ENCODE data around the gene DBH.
"Not testable (repeated sequence)": the region's sequence is repeated elsewhere in the genome, so short reads cannot be mapped to it uniquely, and the experiment has no call there.

Gene DBH

DNA sequence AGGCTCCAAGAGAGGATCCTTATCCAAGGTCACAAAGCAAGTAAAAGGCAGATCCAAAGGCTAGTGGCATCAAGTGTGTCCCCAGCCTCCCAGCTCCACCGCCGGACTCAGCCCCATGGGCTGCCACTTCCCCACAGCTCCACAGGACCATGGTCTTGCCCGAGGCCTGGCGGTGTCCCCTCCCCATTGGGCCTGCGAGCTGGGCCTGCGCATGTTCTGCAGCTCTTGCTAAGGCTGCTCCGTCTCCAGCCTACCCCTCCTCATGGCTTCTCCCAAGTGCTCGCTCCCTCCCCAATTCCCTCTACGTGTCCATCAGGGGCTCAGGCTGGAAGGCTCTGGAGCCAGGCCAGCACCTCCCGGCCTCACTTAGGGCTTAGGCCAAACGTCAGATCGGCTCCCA, 29.4 kb downstream of the DBH start:
- DNase-seq (ENCODE audit: low read depth), result no peak

DNA sequence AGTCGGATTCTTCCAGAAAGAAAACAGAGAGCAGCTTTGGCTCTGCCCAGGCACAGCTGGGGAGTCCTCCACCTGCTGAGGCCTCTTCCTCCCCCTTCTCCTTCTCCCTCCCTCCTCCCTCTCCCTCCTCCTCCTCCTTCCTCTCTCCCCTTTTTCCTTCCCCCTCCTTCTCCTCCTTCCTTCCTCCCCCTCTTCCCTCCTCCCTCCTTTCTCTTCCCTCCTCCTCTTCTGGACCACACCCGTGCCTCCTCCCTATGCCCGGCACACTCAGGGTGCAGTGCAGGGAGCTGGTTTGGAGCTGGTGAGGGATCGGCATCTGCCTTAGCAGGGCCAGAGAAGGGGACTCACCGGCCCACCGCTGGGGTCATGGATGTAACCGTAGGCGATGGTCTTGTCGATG, 30.2 kb downstream of the DBH start:
- no peak for DNase-seq (ENCODE audit: low read depth)

DNA sequence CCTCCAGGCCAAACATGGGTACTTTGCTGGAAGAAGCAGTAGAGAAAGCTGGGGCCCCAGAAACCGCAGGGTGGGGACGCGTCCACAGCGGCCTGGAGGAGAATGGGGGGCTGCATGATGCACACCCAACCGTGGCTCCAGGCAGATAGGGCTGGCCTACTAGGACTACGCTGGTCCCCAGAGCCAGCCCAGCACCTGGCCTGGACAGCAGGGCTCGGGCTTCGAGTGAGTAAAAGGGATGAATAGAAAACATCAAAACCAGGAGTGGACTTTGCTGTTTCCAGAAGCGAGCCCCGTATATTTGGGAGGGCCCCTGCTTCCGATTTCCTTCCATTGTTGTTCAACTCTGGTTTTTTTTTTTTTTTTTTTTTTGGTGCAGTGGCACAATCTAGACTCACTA, 30.7 kb downstream of the DBH start:
- DNase-seq (ENCODE audit: low read depth), result no peak

DNA sequence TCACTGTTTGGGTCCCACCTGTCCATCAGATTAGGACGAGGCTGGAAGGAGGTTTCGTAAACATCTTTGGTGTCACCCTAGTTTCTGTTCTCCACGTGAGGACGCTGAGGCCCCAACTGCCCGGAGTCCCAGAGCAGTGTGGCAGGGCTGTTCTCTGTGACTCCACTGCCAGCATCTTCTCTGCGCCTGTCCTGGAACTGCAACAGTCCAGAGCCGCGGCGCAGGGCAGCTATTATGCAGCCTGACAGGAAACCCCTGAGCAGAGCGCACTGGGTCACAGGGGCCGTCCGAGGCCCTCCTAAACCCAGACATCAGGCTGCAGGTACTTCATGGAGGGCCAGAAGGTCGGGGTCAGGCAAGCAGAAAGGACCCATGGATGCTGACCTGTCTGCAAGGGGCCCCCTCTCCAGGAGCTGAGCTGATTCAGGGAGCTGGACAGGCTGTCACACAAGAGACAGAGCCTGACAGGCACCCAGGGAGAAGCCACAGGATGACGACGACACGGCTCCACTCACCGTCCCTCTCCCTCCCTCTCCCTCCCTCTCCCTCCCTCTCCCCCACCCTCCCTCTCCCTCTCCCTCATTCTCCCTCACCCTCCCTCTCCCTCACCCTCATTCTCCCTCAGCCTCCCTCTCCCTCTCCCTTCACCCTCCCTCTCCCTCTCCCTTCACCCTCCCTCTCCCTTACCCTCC, 31.7 kb downstream of the DBH start:
- no peak for DNase-seq (ENCODE audit: low read depth)

DNA sequence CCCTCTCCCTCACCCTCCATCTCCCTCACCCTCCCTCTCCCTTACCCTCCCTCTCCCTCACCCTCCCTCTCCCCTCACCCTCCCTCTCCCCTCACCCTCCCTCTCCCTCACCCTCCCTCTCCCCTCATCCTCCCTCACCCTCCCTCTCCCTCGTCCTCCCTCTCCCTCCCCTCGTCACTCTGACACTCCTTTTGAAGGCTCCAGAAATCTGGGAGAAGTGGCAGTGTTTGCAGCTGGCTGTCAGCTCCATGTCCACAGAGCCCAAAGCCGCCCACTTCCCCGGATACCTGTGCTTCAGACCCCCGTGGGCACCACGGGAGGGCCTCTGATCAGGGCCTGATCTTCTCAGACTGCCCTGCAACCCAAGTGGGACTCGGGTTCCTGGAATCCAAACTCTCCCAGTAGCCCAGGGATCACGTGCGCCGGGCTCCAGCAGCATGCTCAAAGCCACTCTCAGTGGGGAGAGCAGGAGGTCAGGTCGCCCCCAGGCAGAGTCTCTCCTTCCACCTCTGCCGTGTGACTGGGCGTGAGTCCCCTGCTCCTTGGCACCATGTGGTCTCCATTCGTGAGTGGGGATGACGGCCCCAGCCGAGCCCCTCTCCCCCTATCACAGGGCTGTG, 33.1 kb downstream of the DBH start:
- DNase-seq (ENCODE audit: low read depth), result no peak

DNA sequence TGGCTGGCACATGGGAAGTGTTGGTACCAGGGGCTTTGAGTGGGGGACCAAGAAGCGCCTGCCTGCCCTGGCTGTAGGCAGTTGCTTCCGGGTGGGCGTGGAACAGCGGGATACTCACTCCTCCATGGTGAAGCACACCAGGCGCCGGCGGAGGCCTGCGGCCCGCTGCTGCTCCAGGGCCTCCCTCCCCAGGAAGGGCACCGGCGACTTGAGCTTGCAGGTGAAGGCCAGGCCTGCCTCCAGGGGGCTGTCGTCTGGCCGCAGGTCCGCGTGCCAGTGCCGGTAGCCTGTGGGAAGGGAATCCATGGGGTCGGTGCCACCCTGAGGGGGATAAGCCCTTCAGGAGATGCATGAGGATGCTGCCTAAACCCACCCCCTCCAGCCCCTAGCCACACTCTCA, 34.3 kb downstream of the DBH start:
- DNase-seq (ENCODE audit: low read depth), result no peak

DNA sequence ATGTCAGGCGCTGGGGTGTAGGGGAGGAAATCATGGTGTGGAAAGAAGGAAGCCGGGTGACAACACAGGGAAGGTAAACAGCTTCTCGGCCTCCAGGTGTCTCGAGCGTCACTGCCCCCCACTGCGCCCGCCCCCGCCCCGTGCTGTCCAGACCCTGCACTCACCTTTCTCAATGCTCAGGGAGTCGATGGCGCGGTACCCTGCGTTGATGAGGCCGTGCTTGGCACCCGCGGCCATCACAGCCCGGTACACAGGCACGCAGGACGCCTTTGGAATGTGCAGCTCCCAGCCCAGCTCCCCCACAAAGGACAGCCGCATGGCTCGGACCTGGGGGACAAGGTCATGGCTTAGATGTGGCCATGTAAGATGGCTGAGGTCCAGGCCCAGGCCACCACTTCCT, 35.2 kb downstream of the DBH start:
- no peak for DNase-seq (ENCODE audit: low read depth)

DNA sequence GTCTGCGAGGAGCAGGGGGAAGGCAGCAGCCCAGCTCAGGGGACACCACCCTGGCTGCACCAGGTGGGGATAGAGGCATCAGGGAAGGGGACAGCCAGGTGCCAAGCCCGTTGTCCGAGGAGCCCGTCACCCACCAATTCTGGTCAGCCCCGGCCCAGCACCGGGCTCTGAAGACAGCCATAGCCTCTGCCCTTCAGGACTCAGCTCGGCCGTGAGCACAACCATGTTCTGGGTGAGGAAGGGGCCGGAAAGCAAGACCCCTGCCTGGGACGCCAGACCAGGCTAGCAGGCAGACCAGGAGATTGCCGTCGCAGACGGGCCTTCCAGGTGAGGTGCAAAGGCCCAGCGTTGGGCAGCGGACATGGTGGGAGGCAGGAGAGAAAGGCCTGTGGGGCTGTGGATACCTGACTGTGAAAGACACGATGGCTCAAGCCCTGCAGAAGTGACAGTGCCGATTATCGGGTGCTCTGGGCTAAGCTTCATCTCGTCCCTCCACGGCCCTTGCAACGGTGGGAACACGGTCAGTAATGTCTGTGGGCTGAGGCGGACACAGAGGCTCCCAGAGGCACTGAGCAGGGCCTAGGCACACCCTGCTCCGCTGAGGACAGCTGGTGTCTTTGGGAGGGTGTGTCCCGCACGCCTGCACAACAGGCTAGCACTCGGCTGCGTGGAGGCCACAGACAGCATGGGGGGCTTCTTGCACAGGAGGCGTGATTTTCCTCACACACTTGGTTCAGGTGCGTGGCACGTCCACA, 36.5 kb downstream of the DBH start:
- DNase-seq (ENCODE audit: low read depth), result no peak

DNA sequence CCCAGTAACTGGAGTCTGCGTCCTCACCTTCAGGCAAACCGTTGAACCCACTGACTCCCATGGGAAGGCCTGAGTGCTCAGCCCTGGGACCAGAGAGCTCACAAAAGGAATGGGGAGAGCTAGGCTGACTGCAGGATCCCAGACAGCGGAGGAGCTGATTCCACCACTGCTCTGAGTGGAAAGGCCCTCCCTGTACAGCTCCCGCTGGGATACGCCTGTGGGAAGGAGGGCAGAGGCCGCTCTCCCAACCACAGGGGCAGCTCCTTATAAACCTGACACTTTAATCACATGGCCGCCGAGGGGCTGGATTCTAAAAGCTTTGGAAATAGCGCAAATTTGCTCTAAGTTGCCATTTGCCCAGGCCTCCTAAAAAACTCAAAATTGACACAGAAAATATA, 37.1 kb downstream of the DBH start:
- DNase-seq (ENCODE audit: low read depth), result no peak

DNA sequence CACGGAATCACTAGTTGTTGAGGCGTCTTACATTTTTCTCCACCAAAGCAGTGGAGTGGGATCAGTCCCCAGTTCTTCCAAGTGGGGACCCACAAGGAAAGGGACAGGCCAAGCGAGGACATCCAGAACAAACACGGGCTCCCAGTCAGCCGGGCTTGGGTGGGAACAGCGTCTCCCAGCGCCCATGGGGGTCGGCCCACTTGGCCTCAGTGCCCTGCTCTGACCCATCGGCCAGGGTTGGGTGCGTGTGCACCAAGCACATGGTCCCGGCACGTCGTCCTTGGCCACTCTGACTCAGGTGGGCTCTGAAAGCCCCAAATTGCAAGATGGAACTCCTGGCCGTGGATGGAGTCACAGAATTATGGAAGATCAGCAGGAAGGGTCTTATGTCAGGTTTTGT, 37.9 kb downstream of the DBH start:
- DNase-seq (ENCODE audit: low read depth), result no peak

DNA sequence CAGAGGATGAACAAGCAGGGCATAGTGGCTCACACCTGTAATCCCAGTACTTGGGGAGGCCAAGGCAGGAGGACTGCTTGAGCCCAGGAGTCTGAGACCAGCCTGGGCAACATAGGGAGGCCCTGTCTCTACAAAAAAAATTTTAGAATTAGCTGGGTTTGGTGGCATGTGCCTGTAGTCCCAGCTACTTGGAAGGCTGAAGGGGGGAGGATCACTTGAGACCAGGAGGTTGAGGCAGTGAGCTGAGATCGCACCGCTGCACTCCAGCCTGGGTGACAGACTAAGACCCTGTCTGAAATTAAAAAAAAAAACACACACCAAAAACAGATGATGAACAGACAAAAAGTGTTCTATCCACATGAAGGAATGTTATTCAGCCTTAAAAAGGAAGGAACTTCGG, 39.6 kb downstream of the DBH start:
- DNase-seq (ENCODE audit: low read depth), result not testable (repeated sequence)

DNA sequence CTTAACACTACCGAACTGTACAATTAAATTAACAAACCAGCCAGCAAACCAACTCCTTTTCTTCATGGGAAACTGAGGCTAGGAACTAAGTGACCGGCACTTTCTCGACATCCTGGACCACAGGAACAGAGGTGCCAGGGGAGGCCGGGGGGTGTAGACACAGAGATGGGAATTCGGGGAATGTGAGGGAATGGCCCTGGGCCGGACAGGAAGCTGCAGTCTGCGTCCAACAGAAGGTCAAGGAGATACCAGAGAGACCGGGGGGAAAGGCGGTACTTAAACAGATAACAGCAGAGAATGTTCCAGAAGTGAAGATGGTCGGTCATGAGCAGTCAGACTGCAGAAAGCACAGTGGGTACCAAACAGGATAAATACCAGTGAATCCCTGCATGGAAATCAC, 40.3 kb downstream of the DBH start:
- DNase-seq (ENCODE audit: low read depth), result no peak

DNA sequence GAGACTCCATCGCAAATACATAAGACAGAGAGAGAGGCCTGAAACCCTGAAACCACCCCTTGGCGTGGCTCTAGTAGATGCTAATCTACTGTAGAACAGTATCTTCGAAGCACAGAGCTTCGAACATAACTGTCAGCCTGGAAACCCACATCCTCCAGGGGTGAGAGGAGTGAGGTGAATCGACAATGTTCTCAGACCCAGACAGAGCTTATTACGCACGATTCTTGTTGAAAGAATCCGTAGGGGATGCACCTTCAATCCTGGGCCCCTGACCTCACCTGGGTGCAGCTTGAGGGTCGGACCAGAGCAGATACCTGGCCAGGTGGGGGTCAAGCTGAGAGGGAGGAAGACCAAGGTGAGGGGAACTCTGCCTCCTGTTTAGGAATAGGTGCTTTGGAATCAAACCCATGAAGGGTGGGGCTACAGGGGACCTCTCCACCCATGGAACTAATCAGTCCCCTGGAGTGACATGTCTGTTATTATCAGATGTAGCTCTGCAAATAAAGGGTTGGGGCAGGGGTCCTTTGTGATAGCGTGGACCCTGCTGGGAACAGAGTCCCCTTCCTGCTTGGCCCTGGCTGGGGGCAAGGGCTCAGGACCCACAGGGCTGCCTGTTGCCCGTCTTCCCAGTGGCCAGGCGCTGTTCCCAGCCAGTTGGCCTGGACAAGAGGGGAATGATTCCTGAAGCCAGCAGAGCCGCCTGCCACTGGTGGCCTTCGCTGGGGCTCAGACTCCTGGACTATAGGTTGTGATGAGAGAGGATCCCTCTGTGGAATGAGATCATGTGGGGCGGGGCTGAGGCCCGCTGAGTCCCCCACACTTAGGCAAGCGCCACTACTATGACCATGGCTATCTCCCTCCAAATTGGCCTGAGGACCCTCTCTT, 41.2 kb downstream of the DBH start:
- peak; percentile 69 for DNase-seq (ENCODE audit: low read depth)

DNA sequence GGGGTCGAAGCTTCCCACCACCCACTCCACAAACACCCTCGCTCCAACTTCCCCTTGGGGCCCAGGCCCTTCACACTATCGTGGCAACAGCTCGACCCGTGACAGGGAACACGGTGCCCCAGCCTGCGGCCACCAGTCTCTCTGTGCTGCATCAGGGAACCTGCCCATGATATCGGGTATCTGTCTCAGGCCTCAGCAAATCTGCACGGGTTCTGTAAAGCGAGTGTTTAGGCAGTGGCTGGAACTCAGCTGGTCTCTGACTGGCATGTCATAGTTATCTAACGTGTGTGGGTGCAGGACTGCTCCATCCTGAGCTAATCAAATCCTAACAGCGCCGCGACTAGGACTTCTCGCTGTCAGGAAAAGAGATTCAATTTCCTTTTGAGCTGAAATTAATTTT, 42.9 kb downstream of the DBH start:
- DNase-seq (ENCODE audit: low read depth), result no peak

DNA sequence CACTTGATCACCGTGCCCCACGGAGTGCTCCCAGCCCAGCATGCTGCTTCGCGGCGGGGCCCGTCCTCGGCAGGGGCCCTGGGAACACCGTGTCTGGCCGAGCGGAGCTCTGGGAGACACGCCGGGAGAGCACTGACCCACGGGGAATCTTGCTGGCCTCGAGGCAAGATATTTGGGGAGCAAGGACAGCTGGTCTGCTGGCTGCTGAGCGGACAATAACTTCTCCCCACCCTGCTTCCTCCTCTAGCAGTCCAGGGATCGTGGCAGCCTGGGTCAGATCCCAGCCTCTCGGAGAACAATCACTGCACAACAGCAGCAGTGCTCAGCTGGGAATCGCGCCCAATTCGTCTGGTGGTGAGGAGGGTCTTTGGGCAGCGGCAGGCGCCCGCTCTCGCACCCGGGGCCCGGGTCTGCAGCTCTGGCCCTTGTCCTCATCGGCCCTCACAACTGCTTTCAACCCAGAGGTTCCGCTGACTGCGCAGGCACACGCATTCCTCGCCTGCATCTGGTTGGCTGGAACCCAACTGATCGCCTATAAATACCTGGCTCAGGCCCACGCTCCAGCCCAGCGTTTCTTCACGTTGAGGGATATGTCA, 43.4 kb downstream of the DBH start:
- DNase-seq (ENCODE audit: low read depth), result no peak

DNA sequence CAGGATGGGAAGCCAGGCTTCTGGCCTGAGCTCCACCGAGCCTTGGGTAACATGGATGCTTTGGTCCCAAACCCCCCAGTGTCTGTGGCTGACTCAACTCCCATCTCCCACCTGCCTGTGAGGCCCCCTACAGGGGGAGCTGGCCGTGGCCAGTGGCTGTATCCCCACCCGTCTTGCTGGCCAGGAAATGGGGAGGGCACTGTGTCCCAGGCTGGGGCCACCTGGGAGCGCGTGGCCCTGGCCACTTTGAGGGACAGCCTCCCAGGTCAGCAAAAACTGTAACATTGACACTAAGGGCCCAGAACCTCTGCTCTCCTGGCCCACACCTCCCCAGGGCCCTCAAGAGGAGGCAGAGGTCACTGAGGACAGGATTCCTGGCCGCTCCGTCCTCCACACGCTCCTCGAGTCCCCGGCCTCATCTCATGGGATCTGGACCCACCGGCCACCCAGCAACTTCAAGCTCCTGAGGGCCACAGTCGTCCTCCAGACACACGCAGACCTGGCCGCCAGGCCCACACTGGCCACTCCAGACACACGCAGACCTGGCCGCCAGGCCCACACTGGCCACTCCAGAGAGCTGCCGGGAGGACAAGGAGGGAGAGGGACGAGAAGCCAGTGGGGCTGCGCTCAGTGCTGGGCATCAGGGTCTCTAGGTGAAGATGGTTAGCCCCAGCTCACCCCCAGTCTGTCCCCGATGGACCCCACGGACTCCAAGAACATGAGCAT, 44.2 kb downstream of the DBH start:
- DNase-seq (ENCODE audit: low read depth), result no peak

DNA sequence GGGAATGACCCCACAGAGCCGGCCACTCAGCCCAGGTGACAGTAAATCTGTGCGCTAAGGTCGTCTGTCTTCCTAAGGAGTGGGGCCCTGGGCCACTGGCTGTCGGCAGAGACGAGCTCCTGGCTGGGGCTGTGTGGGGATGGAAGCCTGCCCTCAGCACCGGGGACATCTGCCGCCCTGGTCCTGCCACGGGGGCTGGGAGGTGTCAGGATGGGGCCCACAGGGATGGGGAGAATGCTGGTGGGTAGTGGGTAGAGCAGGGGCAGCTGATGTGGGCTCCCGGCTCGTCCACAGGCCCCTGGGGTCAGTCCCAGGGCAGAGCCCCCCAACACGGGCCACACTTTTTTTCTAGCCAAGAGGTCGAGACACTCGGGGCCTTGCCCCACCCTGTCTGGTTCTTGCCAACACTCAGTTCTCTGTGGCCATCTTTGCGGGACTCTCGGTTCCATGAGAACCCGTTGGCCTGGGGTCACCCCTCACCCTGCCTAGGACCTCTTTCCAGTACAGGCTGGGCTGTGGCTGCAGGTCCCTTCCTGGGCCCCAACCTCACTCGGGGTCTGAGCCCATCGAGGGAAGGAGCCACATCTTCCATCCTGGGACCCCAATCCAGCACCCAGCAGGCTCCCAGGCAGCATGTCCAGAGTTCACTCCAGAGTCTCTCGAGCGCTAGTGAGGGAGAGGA, 45.0 kb downstream of the DBH start:
- DNase-seq (ENCODE audit: low read depth), result no peak

DNA sequence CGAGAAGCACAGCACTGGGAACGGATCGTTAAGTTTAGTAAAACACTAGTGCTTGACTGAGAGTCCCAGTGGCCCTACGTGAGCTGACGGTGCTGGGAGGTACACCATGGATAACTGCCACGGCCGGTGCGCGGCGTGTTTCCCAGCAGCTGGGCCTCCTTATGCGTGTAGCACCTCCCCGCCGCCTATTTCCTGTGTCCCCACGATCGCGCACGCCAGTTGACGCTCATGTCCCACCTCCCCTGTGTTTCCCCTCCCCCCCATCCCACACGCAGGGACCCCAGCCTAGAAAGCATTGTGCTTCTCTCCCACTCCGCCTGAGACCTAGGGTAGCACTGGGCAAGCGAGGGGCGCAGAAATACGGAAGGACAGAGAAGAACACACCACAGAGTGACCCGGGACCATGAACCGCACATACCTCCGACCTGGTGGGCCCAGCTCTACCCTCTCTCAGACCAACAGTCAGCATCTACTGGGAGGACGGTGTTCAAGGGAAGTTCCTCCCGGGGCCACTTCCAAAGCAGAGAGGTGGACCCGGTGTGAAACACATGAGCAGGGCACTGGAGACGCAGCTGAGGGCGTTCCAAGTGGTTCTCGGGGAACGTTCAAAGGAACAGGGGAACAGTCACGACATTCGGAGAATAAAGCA, 45.6 kb downstream of the DBH start:
- DNase-seq (ENCODE audit: low read depth), result no peak

DNA sequence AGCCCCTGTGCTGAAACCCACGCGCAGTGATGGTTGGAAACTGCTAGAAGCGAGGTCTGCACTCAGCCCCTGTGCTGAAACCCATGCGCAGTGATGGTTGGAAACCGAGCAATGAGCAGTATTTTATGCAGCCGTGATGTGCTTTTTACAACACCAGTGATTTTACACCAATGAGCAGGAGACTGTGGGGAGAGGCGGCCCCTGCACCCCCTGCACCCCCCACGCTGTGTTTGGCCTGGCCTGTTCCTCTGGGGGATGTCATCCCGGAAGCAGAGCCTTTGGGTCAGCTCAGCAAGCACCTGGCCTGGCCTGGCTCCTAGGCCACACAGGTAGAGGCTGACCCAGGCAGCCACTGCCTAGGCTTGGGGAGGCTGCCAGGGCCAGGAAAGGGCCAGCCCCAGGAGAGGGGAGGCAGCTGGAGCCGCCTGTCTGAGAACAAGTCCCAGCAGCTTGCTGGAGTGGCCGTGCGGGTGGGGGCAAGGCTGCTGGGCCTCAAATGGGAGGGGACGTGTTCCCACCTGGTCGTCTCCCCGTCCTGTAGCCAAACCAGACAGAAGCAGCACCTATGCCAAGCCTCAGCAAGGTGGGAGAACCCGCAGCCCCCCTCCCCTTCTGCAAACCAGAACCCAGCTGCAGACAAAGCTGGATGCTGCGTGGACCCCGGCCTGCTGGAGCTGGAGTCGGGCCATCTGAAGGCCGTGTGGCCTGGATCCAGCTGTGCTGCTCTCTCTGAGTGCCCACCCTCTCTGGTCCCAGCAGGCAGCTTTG, 46.8 kb downstream of the DBH start:
- no peak for DNase-seq (ENCODE audit: low read depth)
